ENCODE data around the gene RCN1.

RCN1 gene

DNA sequence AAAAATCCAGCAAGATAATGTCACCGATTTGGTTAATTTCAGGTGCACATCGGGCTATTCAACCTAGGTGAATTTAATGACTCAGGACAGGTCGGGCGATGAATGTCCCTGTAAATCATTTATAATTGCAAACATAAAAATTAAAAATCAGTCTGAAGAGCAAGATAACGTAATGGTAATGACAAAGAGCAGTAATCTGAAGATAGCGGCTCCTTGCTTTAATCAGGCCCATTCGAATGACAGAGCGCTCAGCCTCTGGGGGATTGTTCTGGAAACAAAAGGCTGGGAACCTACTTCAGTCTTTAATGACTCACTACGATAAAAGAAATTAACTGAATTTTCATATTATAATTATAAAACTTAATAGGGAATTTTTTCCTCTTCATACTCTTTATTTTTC is 61.3 kb downstream of the RCN1 start:
- Histone ChIP-seq H3K9me3 (ENCODE audit: control insufficient read depth, insufficient read depth, low read length) (no peaks in the 10 kb centered on the region), H3K27me3 (ENCODE audit: control insufficient read depth, insufficient read depth, low read length) (no peaks in the 10 kb centered on the region), H3K27ac (ENCODE audit: low read length) (no peak overlapping the region), H3K4me3 (ENCODE audit: low read length) (no peak overlapping the region), H3K36me3 (ENCODE audit: control insufficient read depth, insufficient read depth, low read length) (no peaks in the 10 kb centered on the region), H3K4me1 (ENCODE audit: control insufficient read depth, insufficient read depth, low read length) (no peaks in the 10 kb centered on the region)
- no peak for DNase-seq (ENCODE audit: low read depth, low spot score)
- WGBS (ENCODE audit: insufficient coverage, insufficient read length) = no CpG with 5 or more reads among the region's 9 CpGs

DNA sequence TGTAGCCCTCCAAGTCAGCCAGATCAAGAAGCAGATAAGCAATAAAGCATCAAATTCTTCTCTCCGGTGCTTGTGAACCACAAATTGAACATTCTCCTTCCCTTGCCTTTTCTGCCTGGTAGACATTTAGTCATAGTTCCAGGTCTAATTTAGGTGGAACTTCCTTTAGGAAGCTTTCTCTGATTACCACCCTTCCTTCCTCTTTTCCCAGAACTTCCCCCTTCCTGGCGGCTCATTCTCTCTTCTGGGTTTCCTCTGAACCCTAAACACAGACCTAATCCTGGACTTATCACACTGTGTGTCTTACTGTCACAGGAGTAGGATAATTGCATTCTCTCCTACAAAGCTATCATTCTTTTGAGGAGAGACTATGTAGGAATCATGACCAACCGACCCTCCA is 61.9 kb downstream of the RCN1 start:
- no CpG with 5 or more reads among the region's 3 CpGs for WGBS (ENCODE audit: insufficient coverage, insufficient read length)
- no peak for DNase-seq (ENCODE audit: low read depth, low spot score)
- no peaks in the 10 kb centered on the region for H3K36me3 ChIP-seq (ENCODE audit: control insufficient read depth, insufficient read depth, low read length)

DNA sequence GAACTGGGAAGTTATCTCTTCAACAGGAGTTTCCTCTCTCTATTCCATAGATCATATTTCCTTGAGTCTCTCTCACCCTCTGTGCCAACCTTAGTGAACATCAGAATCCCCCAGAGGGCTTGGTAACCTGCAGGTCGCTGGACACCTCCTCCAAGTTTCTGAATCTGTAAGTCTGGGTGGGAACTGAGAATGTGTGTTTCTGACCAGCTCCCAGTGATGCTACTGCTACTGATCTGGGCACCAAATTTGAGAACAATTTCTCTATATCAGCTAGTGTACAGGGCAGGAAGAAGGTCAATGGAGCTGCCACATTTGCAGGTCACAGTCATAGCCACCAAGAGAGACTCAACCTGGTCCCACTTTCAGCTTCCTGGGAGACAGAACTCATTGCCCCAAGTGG is 62.9 kb downstream of the RCN1 start:
- no peaks in the 10 kb centered on the region for H3K9me3 ChIP-seq (ENCODE audit: control insufficient read depth, insufficient read depth, low read length)
- no peaks in the 10 kb centered on the region for H3K4me1 ChIP-seq (ENCODE audit: control insufficient read depth, insufficient read depth, low read length)
- H3K4me3 ChIP-seq (ENCODE audit: low read length) = no peak overlapping the region
- no peaks in the 10 kb centered on the region for H3K27me3 ChIP-seq (ENCODE audit: control insufficient read depth, insufficient read depth, low read length)
- no peaks in the 10 kb centered on the region for H3K36me3 ChIP-seq (ENCODE audit: control insufficient read depth, insufficient read depth, low read length)
- no peak for DNase-seq (ENCODE audit: low read depth, low spot score)
- H3K27ac ChIP-seq (ENCODE audit: low read length) = no peak overlapping the region
- no CpG with 5 or more reads among the region's 1 CpG for WGBS (ENCODE audit: insufficient coverage, insufficient read length)

More for the DNA sequence above, 61.9 kb downstream of the RCN1 start:
- Histone ChIP-seq H3K4me1 (ENCODE audit: control insufficient read depth, insufficient read depth, low read length) (no peaks in the 10 kb centered on the region), H3K27me3 (ENCODE audit: control insufficient read depth, insufficient read depth, low read length) (no peaks in the 10 kb centered on the region), H3K27ac (ENCODE audit: low read length) (no peak overlapping the region), H3K9me3 (ENCODE audit: control insufficient read depth, insufficient read depth, low read length) (no peaks in the 10 kb centered on the region), H3K4me3 (ENCODE audit: low read length) (no peak overlapping the region)

DNA sequence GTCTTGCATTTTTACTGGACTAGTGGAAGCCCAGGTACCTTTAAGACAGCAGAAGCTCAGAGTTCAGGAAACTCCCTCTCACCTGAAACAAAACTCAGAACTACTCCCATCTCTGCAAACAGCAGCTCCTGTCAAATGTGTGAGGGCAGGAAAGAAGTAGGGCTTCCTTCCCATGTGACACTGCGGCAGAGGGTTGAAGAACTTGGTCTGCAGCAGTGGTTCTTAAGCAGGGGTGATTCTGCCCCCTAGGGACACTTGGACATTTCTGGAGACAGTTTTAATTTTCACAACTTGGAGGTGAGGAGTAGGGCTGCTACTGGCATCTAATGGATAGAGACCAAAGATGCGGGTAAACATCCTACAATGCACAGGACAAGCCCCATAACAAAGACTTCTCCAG is 63.4 kb downstream of the RCN1 start:
- DNase-seq (ENCODE audit: low read depth, low spot score) = no peak
- Histone ChIP-seq H3K9me3 (ENCODE audit: control insufficient read depth, insufficient read depth, low read length) (no peaks in the 10 kb centered on the region), H3K4me1 (ENCODE audit: control insufficient read depth, insufficient read depth, low read length) (no peaks in the 10 kb centered on the region), H3K27ac (ENCODE audit: low read length) (no peak overlapping the region), H3K27me3 (ENCODE audit: control insufficient read depth, insufficient read depth, low read length) (no peaks in the 10 kb centered on the region), H3K4me3 (ENCODE audit: low read length) (no peak overlapping the region), H3K36me3 (ENCODE audit: control insufficient read depth, insufficient read depth, low read length) (no peaks in the 10 kb centered on the region)
- no CpG with 5 or more reads among the region's 2 CpGs for WGBS (ENCODE audit: insufficient coverage, insufficient read length)

All from iPS DF 6.9 (cell line).